GM18519 (cell line): ENCODE data around the gene UCP2.

Source experiments
- ATAC-seq: cut with Tn5 transposase; IDR thresholded peaks from one replicate; pipeline ENCODE4 v1.9.1; 2021; ENCODE audit warnings: mild to moderate bottlenecking, moderate library complexity; ENCODE audit not compliant: unreplicated experiment, low FRiP score

UCP2 gene

DNA sequence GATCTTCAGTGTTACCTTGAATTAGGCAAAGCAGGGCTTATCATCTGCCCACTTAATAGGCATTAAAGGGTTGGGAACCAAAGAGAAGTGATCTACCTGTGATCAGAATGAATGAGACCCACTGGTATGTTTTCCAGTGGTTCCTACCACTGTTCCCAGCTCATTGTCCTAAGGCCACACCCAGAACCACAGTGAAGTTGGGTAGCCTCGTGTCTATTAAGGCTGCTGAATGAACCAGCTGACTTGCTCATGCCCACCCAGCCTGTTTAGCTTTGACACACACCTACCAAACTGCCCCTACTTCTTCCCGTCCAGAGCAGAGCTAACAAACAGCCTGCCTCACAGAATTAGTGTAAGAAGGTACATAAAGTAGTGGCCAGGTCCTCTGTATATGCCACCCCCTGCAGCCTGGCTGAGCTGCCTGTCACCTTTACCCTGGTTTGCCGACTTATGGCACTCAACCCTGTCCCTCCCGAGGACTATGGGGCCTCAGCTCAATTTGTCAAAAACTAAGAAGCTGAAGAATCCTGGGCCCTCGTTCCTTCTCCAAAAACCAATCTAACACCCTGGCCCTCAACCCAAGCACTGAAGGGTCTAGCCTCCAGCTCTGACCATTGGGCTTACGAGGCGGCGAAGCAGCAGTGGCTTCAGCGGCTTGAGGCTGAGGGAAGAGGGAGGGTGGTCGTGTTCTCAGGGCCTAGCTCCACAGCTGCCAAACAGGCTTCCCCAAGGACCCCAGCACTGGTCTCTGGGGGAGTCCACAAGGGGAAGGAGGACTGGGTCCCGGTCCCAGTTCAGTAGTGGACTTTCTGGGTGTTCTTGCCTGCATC, 9.8 kb downstream of the UCP2 start:
- no peak for ATAC-seq

DNA sequence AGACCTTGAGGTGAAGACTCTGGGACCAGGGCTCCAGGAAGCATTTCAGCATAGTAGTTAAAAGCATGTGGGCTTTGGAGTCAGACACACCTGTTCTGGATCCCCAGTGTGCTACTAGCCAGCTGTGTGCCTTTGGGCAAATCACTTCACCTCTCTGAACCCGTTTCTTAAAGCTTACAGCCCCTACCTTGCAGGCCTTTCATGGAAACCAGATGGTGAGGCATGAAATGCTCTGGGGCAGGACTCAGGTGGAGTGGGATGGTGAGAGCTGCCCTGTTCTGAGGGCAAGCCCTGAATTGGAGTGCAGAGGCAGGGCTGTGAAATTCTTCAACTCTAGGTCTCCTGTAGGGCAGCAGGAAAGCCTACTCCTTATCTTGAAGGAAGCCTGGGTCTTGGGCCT, 10.5 kb downstream of the UCP2 start:
- ATAC-seq, result no peak

DNA sequence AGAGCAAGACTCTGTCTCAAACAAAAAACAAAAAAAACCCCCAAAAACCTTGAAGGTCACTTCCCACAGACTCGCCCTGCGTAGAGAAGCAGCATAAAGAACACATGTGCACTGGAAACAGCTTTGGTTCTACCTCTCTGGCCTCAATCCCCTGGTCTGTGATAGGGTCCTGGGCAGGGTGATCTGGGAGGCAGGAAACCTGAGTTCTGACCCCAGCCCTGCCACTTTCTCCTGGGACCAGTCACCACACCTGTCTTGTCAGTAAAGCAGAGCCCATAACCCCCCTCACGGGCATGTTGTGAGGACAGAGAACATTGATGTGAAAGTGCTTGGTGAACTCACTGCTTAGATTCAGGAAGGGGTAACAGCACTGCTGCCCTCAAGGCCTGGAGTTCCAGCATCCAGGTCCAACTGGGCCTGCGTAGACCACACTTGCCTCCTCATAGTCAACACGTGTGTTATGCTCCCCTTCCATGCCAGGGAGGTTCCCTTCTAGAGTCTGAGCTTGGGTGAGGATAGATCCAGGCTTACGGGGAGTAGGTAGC, 11.4 kb downstream of the UCP2 start:
- ATAC-seq, result no peak

DNA sequence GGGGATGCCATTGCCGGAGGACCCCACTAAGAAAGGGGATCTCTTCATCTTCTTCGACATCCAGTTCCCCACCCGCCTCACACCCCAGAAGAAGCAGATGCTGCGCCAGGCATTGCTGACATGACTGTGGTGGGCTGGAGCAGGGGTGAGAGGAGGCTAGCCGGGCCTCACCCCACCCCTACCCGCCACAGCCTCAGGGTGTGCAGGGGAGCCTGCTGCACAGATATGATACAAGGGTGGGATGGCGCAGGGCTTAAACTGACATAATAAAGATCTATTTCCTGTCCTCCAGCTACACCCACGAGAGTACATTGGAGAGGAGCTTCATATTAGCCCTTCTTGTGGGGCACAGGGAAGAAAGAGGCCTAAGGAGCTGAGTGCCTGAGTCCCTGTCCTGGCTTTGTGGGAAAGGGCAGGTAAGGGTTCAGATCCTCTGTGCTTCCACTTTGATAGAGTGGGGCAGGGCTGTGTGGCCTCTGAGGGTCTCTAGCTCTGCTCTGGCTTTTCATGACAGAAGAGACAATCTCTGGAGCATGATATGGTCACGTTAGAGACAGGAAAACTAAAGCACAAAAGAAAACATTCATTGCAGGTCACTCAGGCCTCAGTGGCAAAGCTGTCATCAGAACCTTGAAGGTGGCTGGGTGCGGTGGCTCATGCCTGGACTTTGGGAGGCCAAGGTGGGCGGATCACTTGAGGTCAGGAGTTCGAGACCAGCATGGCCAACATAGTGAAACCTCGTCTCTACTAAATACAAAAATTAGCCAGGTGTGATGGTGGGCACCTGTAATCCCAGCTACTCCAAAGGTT, 12.4 kb downstream of the UCP2 start:
- no peak for ATAC-seq

DNA sequence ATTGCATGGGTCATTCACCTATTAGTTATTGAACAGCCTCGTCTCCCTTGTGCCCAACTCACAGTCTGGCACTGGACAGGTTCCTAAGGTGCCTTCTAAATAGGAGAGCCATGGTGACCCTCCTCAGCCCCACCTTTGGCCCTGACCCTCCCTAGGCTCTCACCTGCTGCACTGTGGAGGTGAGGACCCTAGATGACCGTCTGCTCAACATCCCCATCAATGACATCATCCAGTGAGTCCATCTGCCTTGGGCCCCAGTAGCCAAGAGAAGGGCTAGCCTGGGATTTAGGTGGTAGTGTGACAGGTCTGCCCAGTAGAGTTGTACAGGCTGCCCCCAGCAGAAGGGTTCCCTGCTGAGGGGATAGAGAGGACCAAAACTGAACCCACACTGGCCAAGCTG, 13.6 kb downstream of the UCP2 start:
- no peak for ATAC-seq

DNA sequence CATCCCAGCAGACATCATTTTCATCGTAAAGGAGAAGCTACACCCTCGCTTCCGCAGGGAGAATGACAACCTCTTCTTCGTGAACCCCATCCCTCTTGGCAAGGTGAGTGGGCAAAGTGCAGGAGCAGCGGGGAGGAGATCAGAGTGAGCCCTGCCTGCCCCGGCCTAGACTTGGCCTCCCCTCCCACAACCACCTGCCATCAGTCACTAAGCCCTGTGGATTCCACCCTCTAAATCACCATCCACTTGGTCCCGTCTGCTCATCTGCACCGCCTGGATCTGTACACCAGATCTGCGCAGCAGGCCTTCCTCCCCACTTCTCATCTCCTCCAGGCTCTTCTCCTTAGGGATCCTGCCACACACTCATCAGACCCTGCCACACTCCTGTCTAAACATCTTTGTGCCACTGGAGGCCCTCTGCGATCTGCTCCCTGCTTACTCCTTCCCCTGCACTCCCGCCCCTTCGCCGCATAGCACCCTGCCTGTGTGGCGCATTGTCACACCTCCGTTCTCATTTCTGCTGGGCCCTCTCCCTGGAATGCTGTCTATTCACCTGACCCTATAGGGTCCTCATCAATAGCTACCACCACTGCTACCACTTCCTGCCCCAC, 14.2 kb downstream of the UCP2 start:
- no peak for ATAC-seq

DNA sequence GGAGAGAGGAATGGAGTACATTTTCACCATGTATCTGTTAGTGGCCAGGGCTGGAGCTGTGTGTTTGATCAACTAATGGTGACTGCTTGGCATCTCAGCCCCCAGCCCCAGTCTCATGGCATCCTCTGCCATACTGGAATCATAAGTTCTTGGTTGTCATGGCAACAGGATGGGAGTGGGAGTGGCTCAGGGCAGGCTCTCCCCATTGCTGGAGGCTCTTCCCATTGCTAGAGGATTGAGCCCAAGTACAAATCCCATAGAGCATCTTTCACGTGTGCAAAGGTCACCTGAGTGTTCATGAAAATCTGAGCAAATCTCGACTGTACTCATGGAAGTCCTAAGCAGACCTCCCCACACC, 16.9 kb downstream of the UCP2 start:
- no peak for ATAC-seq

DNA sequence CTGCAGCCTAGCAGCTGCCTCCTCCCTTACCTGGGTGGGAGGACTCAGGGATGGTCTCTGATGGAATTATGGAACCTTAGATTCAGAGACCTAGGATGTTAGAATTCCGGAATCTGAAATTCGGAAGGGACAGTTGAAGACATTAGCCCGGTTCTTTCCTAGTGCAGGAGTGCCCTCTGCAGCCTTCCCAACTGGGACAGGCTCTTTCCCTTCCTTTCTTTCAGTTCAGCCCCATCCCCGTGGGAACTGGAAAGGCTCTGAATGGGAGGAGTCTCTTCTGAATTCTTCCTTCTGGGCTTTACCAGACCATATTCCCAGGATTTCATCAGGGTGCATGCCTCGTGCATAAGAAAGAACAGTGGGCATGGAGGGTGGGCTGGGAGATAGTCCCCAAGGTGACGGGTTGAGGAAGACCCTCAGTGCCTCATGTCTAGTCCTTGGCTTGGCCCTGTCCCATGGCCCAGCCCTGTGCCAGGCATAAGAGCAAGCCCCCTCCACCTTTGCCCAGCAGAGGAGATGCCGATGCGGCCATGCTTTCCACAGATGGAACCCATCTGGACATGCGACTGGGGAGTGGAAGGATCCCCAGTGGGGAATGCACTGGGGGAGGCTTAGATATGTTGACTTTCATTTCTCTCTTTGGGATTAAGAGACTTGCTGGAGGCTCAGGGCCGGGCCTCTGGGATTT, 17.4 kb downstream of the UCP2 start:
- no peak for ATAC-seq

DNA sequence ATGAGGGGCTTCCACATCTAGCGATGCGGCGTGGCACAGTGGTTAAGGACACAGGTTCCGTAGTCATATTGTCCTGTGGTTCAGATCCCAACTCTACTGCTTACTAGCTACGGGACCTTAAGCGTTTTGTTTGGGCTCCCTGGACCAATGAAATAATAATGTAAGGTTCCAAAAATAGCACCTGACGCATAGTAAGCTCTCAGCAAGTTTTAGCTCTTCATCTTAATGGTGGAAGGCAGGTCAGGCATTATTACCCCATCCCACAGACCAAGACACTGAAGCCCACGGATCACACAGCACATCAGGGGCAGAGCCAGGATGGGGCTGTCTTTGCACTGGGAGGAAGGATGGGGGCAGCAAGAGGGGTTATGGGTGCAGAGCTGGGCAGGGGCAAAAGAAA, 18.8 kb downstream of the UCP2 start:
- no peak for ATAC-seq

DNA sequence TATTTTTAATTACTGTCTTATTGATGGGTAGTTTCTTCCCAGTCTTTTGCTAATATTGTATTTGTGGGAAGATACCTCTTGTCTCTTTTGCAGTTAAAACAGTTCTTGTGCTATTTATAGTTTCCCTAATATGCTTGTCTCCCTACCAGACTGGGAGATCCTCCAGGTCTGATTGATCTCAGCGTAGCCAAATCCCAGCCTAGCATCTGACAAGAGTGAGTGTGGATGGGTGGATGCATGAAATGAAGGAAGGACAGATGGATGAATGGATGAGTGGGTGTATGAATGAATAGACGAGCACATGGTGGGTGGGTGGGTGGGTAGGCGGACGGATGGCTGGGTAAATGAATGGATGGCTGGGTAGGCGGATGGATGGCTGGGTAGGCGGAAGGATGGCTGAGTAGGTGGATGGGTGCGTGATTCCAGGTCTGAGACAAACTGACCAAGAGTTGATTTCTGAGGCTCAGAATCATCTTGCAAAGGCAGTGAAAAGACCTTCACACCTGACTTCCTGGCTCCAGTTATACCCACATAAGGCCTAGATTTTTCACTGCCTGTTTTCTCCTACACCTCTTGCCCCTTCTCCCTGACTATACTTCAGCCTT, 20.4 kb downstream of the UCP2 start:
- no peak for ATAC-seq

DNA sequence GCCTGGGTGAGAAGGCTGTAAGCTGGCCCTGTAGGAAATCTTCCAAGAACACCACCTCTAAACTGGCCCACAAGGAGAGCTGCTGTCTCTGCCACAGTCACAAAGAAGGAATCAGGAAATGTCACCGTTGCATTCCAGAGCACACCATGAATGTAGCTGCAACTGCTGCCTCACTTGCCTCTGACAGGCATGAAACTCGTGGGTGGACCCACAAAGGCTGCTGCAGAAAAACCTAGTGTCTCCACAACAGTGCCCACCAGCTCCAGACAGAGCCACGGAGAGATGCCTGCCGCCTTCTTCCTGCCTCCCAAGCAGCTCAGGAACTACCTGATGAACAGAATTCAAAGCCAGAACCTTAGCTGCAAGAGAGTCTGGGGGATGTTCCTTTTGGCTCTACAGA, 21.3 kb downstream of the UCP2 start:
- ATAC-seq, result no peak

DNA sequence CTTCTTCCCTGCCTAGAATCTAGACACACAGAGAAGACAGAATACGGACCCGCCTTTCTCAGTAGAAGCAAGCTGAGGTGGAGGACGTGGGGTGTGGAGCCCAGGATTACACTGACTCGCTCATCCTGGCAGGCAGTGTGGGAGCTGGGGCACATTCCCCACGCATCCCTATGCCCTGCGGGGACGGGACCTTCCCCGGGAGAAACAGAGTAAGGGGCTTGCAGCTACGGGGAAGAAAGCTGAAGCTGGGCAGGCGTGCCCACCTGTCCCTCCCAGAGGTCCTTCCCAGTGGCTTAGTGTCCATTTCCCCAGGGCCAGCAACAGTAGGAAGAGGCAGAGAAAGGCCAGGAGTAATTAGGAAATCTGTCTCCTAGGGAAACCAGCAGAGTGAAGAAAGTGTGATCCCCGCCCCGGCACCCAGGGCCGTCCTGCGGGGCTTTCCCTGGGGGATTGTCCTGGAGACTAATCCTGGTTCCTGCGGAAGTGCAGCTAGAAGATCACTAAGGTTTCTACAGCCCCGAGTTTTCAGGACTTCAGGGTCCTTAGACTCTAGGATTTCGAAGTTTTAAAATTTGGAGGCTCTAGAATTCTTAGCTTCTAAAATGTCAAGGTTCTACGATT, 24.0 kb downstream of the UCP2 start:
- ATAC-seq, result no peak

DNA sequence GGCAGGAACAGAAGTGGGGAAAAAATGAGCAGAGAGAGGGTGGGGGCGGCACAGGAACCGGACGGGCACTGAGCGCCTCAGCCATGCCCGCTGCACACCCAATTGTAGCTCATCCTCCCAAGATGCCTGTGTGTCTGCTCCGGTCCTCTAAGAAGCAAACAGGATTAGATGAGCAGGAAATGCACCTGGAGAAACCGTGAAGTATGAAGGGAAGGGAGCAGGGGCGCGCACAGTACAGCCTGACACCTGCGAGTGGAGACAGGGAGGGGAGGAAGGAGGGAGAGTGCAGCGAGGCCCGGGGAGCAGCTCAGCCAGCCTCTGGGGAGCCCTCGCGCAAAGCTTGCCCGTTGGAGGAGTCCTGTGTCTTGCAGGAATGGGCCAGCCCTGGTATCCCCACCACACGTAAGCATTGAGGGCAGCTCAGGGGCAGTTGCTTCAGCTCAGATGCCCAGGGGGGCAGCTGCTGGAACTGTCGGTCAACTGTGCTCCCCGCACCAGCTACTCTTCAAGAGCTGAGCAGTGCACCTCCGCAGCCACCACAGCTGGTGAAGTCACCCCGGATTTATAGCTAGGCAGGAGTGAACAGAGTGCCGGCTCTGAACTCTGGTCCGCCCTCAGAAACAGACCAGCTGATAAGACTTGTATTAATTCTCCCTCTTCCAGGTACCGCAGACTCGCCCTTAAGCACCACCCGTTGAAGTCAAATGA, 24.8 kb downstream of the UCP2 start:
- no peak for ATAC-seq

DNA sequence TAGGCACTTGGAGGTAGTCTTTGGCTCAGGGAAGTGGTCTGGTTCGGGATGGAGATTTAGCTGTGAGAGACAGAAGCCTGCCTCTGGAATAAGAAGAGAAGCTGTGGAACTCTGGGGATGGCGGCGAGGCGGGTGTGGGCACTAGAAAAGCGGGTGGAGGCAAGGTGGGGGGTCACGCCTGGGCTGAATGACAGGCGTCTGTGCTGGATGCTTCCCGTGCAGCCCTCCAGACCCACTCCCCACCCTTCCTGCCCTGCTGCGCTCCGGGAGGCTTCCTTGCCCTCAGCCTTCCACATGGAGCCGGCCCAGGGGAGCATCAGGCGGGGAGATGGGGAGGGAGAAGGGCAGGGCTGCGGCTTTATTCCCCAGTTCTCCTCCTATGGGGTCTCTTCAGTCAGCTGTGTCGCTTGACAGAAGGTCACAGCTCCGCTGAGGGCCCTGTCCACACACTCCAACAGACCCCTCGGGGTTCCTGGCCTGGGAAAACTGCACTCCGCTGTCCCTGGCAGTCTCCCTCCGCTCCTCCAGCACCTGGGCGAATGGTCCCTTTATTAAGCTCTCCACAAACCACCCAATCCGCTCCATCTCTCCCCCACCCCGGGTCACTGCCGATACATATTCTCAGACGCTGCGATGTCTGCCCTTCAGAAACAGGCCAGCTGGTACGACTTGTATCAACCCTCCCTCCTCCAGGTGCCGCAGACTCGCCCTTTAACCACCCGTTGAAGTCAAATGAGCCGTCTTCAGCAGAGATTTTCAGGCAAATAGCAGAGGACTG, 25.6 kb downstream of the UCP2 start:
- no peak for ATAC-seq

DNA sequence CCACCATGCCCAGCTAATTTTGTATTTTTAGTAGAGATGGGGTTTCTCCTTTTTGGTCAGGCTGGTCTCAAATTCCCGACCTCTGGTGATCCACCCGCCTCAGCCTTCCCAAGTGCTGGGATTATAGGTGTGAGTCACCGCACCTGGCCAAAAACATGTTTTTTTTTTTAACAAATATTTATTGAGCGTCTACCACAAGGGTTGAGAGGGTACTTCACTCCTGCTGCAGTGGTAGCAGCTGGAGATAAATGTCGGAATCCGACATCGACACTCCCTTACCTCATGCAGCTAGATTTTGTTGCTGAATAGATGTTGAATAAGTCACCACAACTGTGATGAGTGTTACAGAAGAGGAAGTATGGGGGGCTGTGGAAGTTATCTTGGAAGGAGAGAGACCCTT, 30.8 kb downstream of the UCP2 start:
- no peak for ATAC-seq

DNA sequence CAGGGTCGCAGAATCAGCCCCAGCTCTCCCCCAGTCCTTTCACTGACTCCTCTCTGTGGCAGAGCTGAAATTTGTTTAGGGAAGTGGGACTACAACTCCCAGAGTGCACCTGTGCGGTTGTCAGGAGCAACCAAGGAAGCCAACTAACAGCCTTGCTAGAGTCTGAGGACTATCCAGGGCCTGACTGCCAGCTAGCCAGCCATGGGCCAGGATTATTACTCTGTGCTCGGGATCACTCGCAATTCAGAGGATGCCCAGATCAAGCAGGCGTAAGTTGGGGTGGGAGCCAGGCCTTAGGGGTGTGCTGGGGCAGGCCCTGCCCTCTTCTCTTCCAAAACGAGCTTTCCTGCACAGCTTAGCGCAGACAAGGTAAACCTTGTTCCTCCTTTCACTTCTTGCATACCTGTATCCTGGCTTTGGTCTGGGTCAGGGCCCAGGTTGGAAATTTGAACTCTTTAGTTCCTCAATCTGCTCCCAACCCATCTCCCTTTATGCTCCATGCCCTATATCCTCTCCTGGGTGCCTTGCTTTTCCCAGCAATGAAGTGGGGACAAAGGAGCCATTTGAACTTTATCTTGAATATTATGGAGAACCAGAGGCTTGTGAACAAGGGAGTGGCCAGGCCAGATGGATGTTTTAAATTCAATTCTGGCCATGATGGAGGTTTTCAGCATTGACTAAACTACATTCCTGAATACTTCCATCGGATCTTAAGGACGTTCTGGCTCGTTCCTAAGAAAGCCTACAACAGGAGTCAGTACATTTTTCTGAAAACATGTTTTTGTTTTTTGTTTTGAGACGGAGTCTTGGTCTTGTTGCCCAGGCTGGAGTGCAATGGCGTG, 31.6 kb downstream of the UCP2 start, which contains the start of gene DNAJB13:
DNAJB13 (plus strand) TSS at position 158 of the 842 bp plus-strand sequence; CDS start at position 202, 44 bp downstream.
- peak; percentile 67 for ATAC-seq

DNA sequence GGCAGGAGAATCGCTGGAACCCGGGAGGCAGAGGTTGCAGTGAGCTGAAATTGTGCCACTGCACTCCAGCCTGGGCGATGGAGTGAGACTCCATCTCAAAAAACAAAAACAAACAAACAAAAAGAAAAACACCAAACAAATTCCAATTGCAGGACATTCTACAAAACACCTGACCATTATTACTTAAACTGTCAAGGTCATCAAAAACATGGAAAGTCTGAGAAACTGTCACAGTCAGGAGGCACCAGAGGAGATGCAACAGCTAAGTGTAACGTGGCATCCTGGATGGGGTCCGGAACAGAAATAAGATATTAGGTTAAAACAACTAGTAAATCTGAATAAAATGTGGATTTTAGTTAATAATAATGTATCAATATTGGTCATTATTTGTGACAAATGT, 32.7 kb downstream of the UCP2 start:
- no peak for ATAC-seq
